ENCODE measurements around the gene DPP10.

The DPP10 gene

GRCh38 chr2:115443539-115444185 is 1001.2 kb downstream of the DPP10 start:
- Histone ChIP-seq H3K36me3 (ENCODE audit: control insufficient read depth, insufficient read depth, low read length, severe bottlenecking) (no peaks in the 10 kb centered on the region), H3K9ac (ENCODE audit: low read length) (no peak overlapping the region), H3K27me3 (replicated peaks; ENCODE audit: control insufficient read depth, insufficient read depth, low read length) (no peaks in the 10 kb centered on the region), H3K9me3 (ENCODE audit: control insufficient read depth, low read length) (peaks cover 3% of the 10 kb centered on the region), H3K4me3 (ENCODE audit: low read length) (no peak overlapping the region), H3K4me1 (ENCODE audit: control insufficient read depth, insufficient read depth, low read length) (no peaks in the 10 kb centered on the region)
- DNase-seq (ENCODE audit: low read depth) = no peak

- Histone ChIP-seq H3K27me3 (replicated peaks; ENCODE audit: control insufficient read depth, insufficient read depth, low read length) (no peaks in the 10 kb centered on the region), H3K4me1 (ENCODE audit: control insufficient read depth, insufficient read depth, low read length) (no peaks in the 10 kb centered on the region), H3K4me3 (ENCODE audit: low read length) (no peak overlapping the region), H3K9ac (ENCODE audit: low read length) (no peak overlapping the region), H3K9me3 (ENCODE audit: control insufficient read depth, low read length) (no peaks in the 10 kb centered on the region), H3K36me3 (ENCODE audit: control insufficient read depth, insufficient read depth, low read length, severe bottlenecking) (no peaks in the 10 kb centered on the region)
- no peak for DNase-seq (ENCODE audit: low read depth)
These were observed 1017.6 kb downstream of the DPP10 start for GRCh38 chr2:115460008-115460407.

GRCh38 chr2:115480741-115481140 is 1038.3 kb downstream of the DPP10 start:
- H3K4me1 ChIP-seq (ENCODE audit: control insufficient read depth, insufficient read depth, low read length) = no peaks in the 10 kb centered on the region
- no peak overlapping the region for H3K4me3 ChIP-seq (ENCODE audit: low read length)
- DNase-seq (ENCODE audit: low read depth) = no peak
- H3K27me3 ChIP-seq (replicated peaks; ENCODE audit: control insufficient read depth, insufficient read depth, low read length) = no peaks in the 10 kb centered on the region
- no peaks in the 10 kb centered on the region for H3K36me3 ChIP-seq (ENCODE audit: control insufficient read depth, insufficient read depth, low read length, severe bottlenecking)
- peaks cover 6% of the 10 kb centered on the region for H3K9me3 ChIP-seq (ENCODE audit: control insufficient read depth, low read length)
- no peak overlapping the region for H3K9ac ChIP-seq (ENCODE audit: low read length)

- H3K36me3 ChIP-seq (ENCODE audit: control insufficient read depth, insufficient read depth, low read length, severe bottlenecking) = no peaks in the 10 kb centered on the region
- no peak overlapping the region for H3K4me3 ChIP-seq (ENCODE audit: low read length)
- no peak for DNase-seq (ENCODE audit: low read depth)
- H3K9me3 ChIP-seq (ENCODE audit: control insufficient read depth, low read length) = peaks cover 5% of the 10 kb centered on the region
- H3K4me1 ChIP-seq (ENCODE audit: control insufficient read depth, insufficient read depth, low read length) = no peaks in the 10 kb centered on the region
- H3K9ac ChIP-seq (ENCODE audit: low read length) = no peak overlapping the region
- H3K27me3 ChIP-seq (replicated peaks; ENCODE audit: control insufficient read depth, insufficient read depth, low read length) = no peaks in the 10 kb centered on the region
These were observed 1039.4 kb downstream of the DPP10 start for GRCh38 chr2:115481842-115482241.

GRCh38 chr2:115483666-115484065 is 1041.2 kb downstream of the DPP10 start:
- Histone ChIP-seq H3K9ac (ENCODE audit: low read length) (no peak overlapping the region), H3K4me3 (ENCODE audit: low read length) (no peak overlapping the region), H3K9me3 (ENCODE audit: control insufficient read depth, low read length) (peaks cover 3% of the 10 kb centered on the region), H3K36me3 (ENCODE audit: control insufficient read depth, insufficient read depth, low read length, severe bottlenecking) (no peaks in the 10 kb centered on the region), H3K27me3 (replicated peaks; ENCODE audit: control insufficient read depth, insufficient read depth, low read length) (no peaks in the 10 kb centered on the region), H3K4me1 (ENCODE audit: control insufficient read depth, insufficient read depth, low read length) (no peaks in the 10 kb centered on the region)
- DNase-seq (ENCODE audit: low read depth) = no peak

GRCh38 chr2:115484486-115484885 is 1042.0 kb downstream of the DPP10 start:
- peaks cover 3% of the 10 kb centered on the region for H3K9me3 ChIP-seq (ENCODE audit: control insufficient read depth, low read length)
- H3K4me3 ChIP-seq (ENCODE audit: low read length) = no peak overlapping the region
- H3K27me3 ChIP-seq (replicated peaks; ENCODE audit: control insufficient read depth, insufficient read depth, low read length) = no peaks in the 10 kb centered on the region
- H3K4me1 ChIP-seq (ENCODE audit: control insufficient read depth, insufficient read depth, low read length) = no peaks in the 10 kb centered on the region
- no peaks in the 10 kb centered on the region for H3K36me3 ChIP-seq (ENCODE audit: control insufficient read depth, insufficient read depth, low read length, severe bottlenecking)
- DNase-seq (ENCODE audit: low read depth) = no peak
- H3K9ac ChIP-seq (ENCODE audit: low read length) = no peak overlapping the region

GRCh38 chr2:115484983-115485382 is 1042.5 kb downstream of the DPP10 start:
- Histone ChIP-seq H3K4me1 (ENCODE audit: control insufficient read depth, insufficient read depth, low read length) (no peaks in the 10 kb centered on the region), H3K36me3 (ENCODE audit: control insufficient read depth, insufficient read depth, low read length, severe bottlenecking) (no peaks in the 10 kb centered on the region), H3K27me3 (replicated peaks; ENCODE audit: control insufficient read depth, insufficient read depth, low read length) (no peaks in the 10 kb centered on the region), H3K4me3 (ENCODE audit: low read length) (no peak overlapping the region), H3K9ac (ENCODE audit: low read length) (no peak overlapping the region), H3K9me3 (ENCODE audit: control insufficient read depth, low read length) (peaks cover 3% of the 10 kb centered on the region)
- DNase-seq (ENCODE audit: low read depth) = no peak

- H3K9me3 ChIP-seq (ENCODE audit: control insufficient read depth, low read length) = no peaks in the 10 kb centered on the region
- no peaks in the 10 kb centered on the region for H3K4me1 ChIP-seq (ENCODE audit: control insufficient read depth, insufficient read depth, low read length)
- no peak overlapping the region for H3K9ac ChIP-seq (ENCODE audit: low read length)
- H3K4me3 ChIP-seq (ENCODE audit: low read length) = no peak overlapping the region
- DNase-seq (ENCODE audit: low read depth) = no peak
- no peaks in the 10 kb centered on the region for H3K36me3 ChIP-seq (ENCODE audit: control insufficient read depth, insufficient read depth, low read length, severe bottlenecking)
- H3K27me3 ChIP-seq (replicated peaks; ENCODE audit: control insufficient read depth, insufficient read depth, low read length) = no peaks in the 10 kb centered on the region
These were observed 1048.8 kb downstream of the DPP10 start for GRCh38 chr2:115491186-115491793.

GRCh38 chr2:115505331-115505730 is 1062.9 kb downstream of the DPP10 start:
- H3K27me3 ChIP-seq (replicated peaks; ENCODE audit: control insufficient read depth, insufficient read depth, low read length) = no peaks in the 10 kb centered on the region
- H3K9me3 ChIP-seq (ENCODE audit: control insufficient read depth, low read length) = no peaks in the 10 kb centered on the region
- no peaks in the 10 kb centered on the region for H3K36me3 ChIP-seq (ENCODE audit: control insufficient read depth, insufficient read depth, low read length, severe bottlenecking)
- no peak for DNase-seq (ENCODE audit: low read depth)
- no peaks in the 10 kb centered on the region for H3K4me1 ChIP-seq (ENCODE audit: control insufficient read depth, insufficient read depth, low read length)
- no peak overlapping the region for H3K4me3 ChIP-seq (ENCODE audit: low read length)
- no peak overlapping the region for H3K9ac ChIP-seq (ENCODE audit: low read length)

- Histone ChIP-seq H3K4me1 (ENCODE audit: control insufficient read depth, insufficient read depth, low read length) (no peaks in the 10 kb centered on the region), H3K4me3 (ENCODE audit: low read length) (no peak overlapping the region), H3K9ac (ENCODE audit: low read length) (no peak overlapping the region), H3K36me3 (ENCODE audit: control insufficient read depth, insufficient read depth, low read length, severe bottlenecking) (no peaks in the 10 kb centered on the region), H3K27me3 (replicated peaks; ENCODE audit: control insufficient read depth, insufficient read depth, low read length) (no peaks in the 10 kb centered on the region), H3K9me3 (ENCODE audit: control insufficient read depth, low read length) (no peaks in the 10 kb centered on the region)
- DNase-seq (ENCODE audit: low read depth) = no peak
These were observed 1078.3 kb downstream of the DPP10 start for GRCh38 chr2:115520727-115521126.

GRCh38 chr2:115524452-115524851 is 1082.0 kb downstream of the DPP10 start:
- DNase-seq (ENCODE audit: low read depth) = no peak
- Histone ChIP-seq H3K4me1 (ENCODE audit: control insufficient read depth, insufficient read depth, low read length) (no peaks in the 10 kb centered on the region), H3K9ac (ENCODE audit: low read length) (no peak overlapping the region), H3K4me3 (ENCODE audit: low read length) (no peak overlapping the region), H3K9me3 (ENCODE audit: control insufficient read depth, low read length) (no peaks in the 10 kb centered on the region), H3K36me3 (ENCODE audit: control insufficient read depth, insufficient read depth, low read length, severe bottlenecking) (no peaks in the 10 kb centered on the region), H3K27me3 (replicated peaks; ENCODE audit: control insufficient read depth, insufficient read depth, low read length) (no peaks in the 10 kb centered on the region)

- H3K27me3 ChIP-seq (replicated peaks; ENCODE audit: control insufficient read depth, insufficient read depth, low read length) = no peaks in the 10 kb centered on the region
- H3K36me3 ChIP-seq (ENCODE audit: control insufficient read depth, insufficient read depth, low read length, severe bottlenecking) = no peaks in the 10 kb centered on the region
- H3K4me3 ChIP-seq (ENCODE audit: low read length) = no peak overlapping the region
- no peaks in the 10 kb centered on the region for H3K9me3 ChIP-seq (ENCODE audit: control insufficient read depth, low read length)
- H3K4me1 ChIP-seq (ENCODE audit: control insufficient read depth, insufficient read depth, low read length) = no peaks in the 10 kb centered on the region
- DNase-seq (ENCODE audit: low read depth) = no peak
- no peak overlapping the region for H3K9ac ChIP-seq (ENCODE audit: low read length)
These were observed 1087.2 kb downstream of the DPP10 start for GRCh38 chr2:115529627-115530026.
